DND-41 (cell line): ENCODE data around the gene RPUSD1.

Experiments
- CTCF ChIP-seq: IDR thresholded peaks from 2 replicates; pipeline ENCODE4 v1.5.1; 2012; ENCODE audit warnings: borderline replicate concordance, low read length, moderate library complexity, mild to moderate bottlenecking; ENCODE audit not compliant: poor library complexity, severe bottlenecking; ENCODE audit errors: extremely low read depth
- EZH2 ChIP-seq: IDR thresholded peaks from 3 replicates; pipeline ENCODE4 v1.6.1; 2012; ENCODE audit warnings: borderline replicate concordance, low read depth, mild to moderate bottlenecking, moderate library complexity, low read length, inconsistent platforms; ENCODE audit not compliant: severe bottlenecking

DNA sequence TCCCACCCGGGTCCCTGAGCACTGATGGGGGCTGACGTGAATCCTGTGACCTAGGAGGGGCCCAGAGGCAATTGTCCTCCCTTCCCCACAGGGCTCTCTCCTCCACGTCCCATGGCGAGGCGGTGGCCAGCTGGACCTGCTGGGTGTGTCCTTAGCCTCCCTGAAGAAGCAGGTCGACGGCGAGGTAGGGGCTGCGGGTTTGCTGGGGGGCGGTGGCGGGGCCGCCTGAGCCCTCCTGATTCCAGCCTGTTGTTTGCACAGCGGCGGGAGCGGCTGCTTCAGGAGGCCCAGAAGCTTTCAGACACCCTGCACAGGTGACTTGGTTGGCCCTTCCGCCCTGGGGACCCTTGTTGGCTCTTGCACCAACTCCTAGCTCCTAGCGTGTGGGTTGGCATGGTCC is 1.9 kb upstream of the RPUSD1 start:
- no peak for TF ChIP-seq CTCF
- TF ChIP-seq EZH2, result no peak
